ENCODE measurements around the gene MYT1.
A peak's percentile ranks its signal among the peaks of the same experiment; 100 is the strongest.

MYT1 gene

DNA sequence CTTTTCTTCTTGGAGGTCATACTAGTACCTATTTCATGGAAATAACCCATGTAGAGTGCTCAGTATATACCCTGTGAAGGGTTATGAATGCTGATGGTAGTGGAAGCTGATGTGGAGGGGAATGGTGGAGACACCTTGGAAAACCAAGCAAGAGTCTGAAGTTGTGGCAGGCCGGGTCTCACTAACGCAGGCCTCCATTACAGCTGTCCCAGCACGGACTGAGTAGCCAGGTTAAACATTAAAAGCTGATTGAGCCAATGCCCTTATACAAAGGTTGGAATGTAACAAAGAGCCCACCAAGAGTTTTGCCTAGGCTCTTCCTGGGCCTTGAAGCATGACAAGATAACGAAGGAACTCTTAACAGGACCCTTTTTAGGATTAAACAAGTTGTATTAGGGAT lies 89.2 kb downstream of the MYT1 start:
- DNase-seq = no peak

GRCh38 chr20:64254156-64254555 lies 89.9 kb downstream of the MYT1 start:
- DNase-seq = no peak

DNA sequence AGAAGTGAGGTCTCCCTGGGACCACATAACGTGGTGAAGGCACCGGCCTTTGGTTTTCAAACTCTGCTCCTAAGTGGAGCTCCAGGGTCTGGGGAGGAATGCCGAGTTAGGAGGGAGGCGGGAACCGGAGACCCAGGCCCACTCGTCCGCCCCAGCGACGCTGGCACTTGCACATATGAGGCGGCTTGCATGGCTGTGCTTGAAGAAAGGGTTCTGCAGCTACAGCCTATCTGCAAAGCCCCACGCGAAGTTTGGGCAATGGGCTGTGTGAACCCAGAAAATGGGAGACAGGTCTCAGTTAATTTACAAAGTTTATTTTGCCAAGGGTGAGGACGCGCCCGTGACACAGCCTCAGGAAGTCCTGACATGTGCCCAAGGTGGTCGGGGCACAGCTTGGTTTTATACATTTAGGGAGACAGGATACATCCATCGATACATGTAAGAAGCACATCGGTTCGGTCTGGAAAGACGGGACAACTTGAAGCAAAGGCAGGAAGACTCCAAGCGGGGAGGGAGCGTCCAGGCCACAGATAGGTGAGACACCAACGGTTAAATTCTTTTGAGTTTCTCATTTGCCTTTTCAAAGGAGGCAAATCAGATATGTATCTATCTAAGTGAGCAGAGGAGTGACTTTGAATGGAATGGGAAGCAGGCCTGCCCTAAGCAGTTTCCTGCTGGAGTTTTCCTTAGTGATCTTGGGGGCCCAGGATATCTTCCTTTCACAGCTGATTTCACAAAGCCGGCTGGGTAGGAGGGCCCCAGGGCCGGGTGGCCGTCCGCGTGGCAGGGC lies 90.5 kb downstream of the MYT1 start:
- no peak for DNase-seq

DNA sequence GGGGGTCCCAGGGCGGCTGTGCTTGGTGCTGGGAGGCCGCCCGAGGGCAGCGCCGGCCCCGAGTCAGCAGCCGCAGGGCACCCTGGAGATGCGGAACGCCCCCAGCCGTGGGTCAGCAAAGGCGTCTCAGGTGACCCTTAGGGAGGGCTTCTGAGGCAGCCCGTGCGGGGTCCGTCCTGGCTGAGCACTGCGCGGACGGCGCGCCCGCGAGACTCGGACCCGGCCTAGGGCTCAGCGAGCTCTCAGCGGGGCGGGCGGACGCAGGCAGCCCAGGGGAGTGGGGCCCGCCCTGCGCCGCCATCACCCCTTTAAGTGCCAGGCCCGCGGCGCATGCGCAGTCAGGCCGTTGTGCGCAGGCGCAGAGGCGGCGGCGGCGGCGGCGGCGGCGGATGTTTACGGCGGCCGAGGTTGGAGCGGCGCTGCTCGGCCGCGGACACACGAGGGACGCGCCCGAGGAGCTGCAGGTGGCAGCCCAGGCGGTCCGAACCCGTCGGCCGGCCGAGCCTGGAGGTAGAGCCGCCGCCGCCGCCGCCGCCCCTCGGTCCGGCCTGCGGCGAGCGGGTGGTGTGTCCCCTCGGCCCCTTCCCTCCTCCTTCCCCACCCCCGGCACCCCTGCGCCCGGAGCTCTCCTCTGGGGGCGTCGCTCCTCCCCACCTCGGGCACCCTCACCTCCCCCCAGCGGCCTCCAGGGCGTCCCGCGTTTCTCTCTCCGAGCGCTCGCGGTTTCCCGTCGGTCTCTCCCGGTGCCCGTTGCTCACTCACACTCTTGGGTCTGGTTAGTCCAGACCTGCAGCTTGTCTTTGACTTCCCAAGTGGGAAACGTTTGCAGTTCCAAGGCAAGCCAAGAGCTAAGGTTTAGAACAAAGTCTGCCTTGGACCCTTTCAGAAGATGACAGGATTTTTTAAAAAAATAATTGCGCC lies 91.4 kb downstream of the MYT1 start, which contains the start of gene PCMTD2:
Gene PCMTD2 (plus strand): TSS at position 388 of the 921 bp plus-strand sequence. CDS start 4,218 bp downstream, outside the sequence.
- peak; percentile 96 for DNase-seq

DNA sequence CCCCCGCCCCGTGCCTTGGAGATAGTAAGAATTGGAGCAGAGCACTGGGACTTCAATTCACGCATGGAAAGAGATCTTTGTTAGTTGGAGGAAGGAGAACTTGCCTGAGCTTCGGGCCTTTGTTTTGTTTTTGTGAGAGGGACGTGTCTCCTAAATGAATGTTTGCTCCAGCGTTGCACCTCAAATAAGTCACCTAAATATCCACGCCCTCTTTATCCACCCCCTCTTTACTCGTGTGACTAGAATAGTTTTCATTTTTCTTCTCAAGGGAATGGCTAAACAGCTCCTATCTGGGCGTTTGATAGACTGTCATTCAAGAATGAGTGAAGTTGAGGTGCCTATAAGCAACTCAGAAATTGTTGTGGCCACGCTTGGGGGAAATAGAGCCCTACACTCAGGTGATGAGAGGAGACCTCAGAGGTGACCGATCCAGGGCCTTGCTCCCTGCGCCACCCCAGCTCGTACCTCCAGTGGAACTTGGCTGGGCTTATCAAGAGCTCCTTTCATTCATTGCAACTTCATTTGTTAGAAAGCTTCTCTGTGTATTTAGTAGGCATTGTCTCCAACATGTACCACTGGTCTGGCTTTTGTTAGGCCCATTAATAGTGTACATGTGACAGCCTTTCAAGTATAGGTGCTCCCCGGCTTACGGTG lies 92.2 kb downstream of the MYT1 start:
- no peak for DNase-seq

- DNase-seq = no peak
Observed at GRCh38 chr20:64257107-64257757, 93.0 kb downstream of the MYT1 start.

DNA sequence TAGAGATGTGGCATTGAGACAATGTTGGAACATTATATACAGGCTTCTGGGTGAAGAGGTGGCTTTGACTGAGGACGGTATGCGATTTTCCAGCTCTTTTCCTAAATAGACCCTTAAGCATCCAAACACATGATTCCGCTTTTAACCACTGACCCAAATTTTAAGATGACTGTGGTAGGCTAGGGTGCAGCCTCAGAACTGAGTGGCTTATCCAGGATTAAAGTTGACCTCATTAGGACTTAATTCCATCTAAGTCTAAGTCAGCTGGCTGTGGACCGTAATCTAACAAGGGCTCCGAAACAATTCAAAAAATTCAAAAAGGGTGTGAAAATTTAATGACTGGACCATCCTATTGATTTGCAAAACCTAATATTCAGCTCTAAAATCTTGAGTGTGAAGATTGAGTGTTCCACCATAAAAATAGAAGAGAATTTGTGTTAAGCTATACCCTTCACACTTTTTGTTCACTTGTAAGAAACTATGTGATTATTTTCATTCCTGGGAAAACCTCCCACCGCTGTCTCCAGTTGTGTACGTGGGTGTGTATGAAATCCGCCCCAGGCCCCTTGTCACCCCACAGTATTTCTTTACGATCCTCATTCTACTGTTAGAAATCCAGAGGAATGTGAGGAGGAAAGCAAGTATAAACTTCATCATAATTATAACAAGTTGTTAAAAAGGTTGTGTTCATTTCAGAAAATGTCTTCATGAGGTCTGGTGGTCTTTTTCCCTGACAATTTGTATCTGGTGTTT lies 94.0 kb downstream of the MYT1 start:
- peak; percentile 36 for DNase-seq

DNA sequence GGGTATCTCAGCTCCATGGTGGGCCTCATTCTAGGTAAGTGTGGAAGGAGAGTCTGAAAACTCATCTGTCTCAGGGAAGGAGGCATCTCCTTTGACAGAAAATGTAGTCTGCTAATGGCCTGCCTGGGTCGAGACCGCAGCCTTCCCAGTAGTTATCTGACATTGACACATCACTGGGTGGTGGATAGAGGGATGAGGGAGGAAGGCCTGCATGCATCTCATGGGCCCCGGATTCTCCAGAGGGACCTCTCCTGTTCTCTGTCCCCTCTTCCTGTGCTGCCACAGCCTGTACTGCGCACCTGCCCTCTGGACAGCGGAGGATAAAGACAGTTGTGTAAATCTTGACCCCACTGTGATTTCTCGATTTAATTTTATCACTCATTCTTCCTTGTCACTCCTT lies 96.0 kb downstream of the MYT1 start:
- no peak for DNase-seq

- peak; percentile 36 for DNase-seq
Observed at GRCh38 chr20:64261138-64261537, 96.9 kb downstream of the MYT1 start.

GRCh38 chr20:64264091-64264490 lies 99.8 kb downstream of the MYT1 start:
- no peak for DNase-seq

- no peak for DNase-seq
Observed at GRCh38 chr20:64265201-64265600, 100.9 kb downstream of the MYT1 start.

DNA sequence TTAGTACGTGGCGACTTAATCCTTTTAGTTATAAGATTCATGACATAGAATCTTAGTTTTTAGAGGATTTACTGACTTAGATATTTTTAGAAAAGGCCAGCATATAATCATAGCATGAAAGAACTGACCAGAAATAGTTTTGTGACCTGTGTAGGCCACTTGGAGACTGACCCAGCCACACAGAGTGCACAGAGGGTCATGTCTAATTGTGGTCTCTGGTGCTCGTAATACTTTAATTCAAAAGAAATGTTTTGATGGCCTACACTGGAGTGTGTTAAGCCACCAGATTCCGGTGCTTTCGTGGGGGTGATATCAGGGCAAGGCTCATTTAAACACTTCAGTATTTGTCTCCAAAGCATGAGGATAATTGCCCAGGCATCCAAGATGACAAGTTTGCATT lies 102.7 kb downstream of the MYT1 start:
- no peak for DNase-seq

DNA sequence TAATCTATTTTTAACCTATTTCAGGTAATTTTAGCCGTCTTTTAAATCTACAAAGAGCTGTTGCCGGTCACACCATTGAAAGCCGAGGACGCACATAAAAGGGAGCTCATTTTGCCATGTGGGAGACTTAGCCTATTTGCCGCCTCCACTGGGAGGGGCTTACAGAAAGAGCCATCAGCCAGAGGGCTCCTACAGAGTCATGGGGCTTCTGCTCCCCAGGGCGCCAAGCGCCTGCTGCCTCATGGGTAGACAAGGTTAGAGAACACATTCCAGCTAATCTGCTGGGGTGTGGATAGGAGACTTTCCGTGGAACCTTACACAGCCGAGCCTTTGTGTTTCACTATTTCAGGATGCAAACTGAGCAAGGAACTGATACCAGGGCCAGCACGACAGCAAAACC lies 103.9 kb downstream of the MYT1 start:
- no peak for DNase-seq

DNA sequence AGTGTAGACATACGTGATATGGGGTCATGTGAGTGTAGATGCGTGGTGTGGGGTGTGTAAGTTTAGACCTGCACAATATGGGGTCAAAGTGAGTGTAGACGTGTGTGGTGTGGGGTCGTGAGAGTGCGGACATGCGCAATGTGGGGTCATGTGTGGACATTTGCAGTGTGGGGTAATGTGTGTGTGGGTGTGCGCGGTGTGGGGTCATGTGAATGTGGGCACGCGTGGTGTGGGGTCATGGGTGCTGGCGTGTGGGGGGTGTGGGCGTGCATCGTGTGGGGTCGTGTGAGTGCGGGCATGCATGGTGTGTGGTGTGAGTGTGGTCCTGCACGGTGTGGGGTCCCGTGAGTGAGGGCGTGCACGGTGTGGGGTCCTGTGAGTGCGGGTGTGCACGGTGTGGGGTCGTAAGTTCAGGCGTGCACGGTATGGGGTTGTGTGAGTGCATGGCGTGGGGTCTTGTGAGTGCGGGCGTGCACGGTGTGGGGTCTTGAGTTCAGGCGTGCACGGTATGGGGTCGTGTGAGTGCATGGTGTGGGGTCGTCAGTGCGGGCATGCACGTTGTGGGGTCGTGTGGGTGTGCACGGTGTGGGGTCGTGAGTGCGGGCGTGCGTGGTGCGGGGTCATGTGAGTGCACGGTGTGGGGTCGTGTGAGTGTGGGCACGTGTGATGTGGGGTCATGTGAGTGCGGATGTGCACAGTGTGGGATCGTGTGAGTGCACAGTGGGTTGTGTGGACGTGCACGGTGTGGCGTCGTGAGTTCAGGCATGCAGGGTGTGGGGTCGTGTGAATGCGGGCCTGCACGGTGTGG lies 105.6 kb downstream of the MYT1 start:
- DNase-seq = no peak

DNA sequence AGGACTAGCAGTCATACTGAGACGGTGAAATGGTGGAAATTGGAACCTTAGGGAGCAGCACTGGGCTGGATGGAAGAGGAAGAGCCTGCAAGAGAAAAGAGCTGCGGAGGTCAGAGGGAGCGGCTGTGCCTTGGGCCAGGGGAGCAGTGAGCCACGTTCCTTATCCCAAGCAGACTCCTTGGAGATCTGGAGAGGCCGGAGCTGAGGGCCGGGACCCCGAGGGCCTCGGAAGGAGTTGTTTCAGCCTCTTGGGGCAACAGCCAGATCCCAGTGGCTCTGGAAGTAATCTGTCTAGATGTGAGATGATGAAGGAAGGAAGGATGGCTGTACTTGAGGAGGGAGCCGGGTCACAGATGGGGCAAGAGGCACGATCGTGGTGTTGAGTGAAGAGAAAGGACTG lies 107.4 kb downstream of the MYT1 start:
- no peak for DNase-seq

DNA sequence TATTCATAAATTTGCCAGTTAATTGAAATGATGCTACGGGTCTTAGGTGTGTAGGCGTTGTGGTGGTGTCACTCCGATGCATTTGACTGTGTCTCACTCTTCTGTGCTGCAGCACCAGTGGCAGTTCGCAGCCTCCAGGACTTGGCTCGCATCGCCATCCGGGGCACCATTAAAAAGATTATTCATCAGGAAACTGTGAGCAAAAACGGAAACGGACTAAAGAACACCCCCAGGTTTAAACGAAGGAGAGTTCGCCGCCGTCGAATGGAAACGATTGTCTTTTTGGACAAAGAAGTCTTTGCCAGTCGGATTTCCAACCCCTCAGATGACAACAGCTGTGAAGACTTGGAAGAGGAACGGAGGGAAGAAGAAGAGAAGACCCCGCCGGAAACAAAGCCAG lies 108.9 kb downstream of the MYT1 start:
- no peak for DNase-seq

DNA sequence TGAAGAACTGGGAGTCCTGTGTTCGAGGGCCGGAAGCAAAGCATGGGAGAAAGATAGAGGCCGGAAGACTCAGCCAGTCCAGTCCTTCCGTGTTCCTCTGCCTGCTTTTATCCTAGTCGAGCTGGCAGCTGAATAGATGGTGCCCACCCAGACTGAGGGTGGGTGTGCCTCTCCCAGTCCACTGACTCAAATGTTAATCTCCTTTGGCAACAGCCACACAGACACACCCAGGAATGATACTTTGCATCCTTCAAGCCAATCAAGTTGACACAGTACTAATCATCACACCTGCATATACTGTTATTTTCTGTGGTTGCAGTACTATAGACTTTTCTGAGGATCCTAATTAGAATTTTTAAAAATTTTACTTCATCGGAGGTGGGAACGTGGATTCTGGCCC lies 112.6 kb downstream of the MYT1 start:
- no peak for DNase-seq

- no peak for DNase-seq
Observed at GRCh38 chr20:64277571-64278316, 113.5 kb downstream of the MYT1 start.

DNA sequence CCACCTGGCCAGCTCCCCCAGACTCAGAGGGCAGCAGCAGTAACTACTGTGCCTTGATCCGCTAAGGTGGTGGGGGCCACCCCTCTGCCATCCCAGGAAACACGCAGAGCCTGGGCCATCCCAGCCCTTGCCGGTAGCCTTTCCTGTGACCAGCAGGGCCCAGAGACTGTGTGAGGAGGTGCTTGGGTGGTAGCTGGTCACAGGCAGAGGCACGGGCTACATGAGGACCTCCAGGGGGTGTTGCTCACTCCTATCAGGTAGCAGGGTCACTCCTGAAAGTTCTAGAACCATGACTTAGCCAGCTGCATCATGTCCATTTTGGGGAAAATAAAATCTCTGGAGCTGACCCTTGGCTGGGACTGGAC lies 114.0 kb downstream of the MYT1 start:
- DNase-seq = no peak

DNA sequence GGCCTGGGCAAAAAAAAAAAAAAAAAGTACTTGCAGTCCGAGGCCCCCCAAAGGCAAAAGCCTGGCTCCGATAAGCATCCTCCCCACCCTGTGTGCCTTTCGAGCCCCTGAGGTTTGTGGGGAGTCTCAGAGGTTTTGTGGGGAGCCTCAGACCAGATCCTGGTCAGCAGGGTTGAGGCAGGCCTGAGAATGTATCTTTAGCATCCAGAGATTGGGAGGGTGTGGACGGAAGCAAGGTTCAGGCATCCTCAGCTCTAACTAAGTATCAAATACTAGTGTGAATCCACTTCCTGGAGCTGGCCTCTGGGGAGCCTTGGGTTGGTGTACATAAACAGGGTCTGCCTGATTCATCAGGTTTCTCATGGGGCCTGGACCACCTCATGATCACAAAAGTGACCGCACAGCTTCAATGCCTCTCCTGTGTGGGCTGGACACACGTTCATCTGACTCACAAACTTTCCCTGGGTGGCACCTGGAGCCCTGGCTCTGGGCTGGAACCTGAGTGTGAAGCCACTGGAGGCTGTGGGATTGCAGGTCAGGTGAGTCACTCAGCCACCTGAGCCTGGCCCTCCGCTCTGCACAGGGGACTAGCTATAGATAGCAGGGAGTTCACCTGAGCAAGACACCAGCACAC lies 115.7 kb downstream of the MYT1 start:
- DNase-seq = no peak
